ENCODE measurements around the gene POLRMT. TPM values are rescaled to one million over a fixed set of nuclear protein-coding genes. Genes with fewer than 3 reads are reported as not detected.

Gene POLRMT
- total RNA-seq, 2 experiments from 2014 or later = 50.6 to 51.0 TPM

DNA sequence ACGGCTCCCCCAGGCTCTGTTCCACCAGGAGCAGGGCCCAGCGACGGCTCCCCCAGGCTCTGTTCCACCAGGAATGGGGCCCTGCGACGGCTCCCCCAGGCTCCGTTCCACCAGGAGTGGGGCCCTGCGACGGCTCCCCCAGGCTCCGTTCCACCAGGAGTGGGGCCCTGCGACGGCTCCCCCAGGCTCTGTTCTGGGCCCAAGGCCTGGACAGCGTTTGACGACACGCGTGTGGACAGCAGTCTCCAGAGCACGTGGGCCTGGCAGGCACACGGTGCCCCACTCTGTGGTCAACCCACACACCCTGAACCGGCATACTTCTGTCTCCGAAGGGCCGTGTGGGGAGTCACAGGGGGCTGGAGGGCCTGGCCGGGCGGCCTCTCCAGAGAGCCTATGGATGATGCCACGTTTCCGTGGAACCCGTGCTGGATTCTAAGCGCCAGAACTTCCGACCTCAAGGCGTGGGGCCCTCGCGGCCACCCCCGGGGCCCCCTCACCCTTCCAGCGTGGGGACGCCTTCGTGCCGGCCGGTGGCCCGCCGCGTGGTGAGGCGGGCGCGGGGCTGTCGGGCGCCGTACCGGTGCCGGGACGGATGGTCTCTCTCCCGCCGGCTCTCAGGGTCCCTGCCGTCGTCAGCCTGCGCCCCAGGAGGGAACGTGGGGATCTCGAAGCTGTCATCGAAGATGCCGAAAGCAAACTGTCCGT lies 17.9 kb upstream of the POLRMT start:
- DNase-seq (no peak), ATAC-seq (no peak)
- Mint-ChIP-seq H3K27me3 (ENCODE audit: low read depth) (no peaks in the 10 kb centered on the region), H3K27ac (no peak overlapping the region), H3K36me3 (ENCODE audit: low read depth) (peaks cover 32% of the 10 kb centered on the region), H3K4me3 (no peak overlapping the region), H3K4me1 (ENCODE audit: low read depth) (peaks cover 7% of the 10 kb centered on the region), H3K9me3 (ENCODE audit: insufficient read depth) (no peaks in the 10 kb centered on the region)
- ChIA-PET POLR2A (no interaction called here), CTCF (no interaction called here)

DNA sequence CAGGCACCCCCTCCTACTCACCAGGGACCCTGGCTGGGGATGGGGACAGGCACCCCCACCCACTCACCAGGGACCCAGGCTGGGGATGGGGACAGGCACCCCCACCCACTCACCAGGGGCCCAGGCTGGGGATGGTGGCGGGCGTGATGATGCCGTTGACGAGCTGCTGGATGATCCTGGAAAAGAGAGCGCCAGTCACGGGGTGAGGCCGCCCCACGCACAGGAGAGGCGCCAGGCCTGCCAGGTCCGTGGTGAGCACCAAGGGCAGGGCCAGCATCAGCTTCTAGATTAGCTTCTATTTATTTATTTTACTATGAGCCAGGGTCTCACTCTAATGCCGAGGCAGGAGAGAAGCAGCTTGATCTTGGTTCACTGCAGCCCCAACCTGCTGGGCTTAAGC lies 16.8 kb upstream of the POLRMT start:
- peaks cover 26% of the 10 kb centered on the region for H3K36me3 Mint-ChIP-seq (ENCODE audit: low read depth)
- H3K27me3 Mint-ChIP-seq (ENCODE audit: low read depth) = no peaks in the 10 kb centered on the region
- H3K27ac Mint-ChIP-seq = no peak overlapping the region
- no peak overlapping the region for H3K4me3 Mint-ChIP-seq
- no peaks in the 10 kb centered on the region for H3K9me3 Mint-ChIP-seq (ENCODE audit: insufficient read depth)
- H3K4me1 Mint-ChIP-seq (ENCODE audit: low read depth) = peaks cover under 1% of the 10 kb centered on the region
- POLR2A ChIA-PET = no interaction called here
- DNase-seq (no peak), ATAC-seq (no peak)
- CTCF ChIA-PET = no interaction called here

DNA sequence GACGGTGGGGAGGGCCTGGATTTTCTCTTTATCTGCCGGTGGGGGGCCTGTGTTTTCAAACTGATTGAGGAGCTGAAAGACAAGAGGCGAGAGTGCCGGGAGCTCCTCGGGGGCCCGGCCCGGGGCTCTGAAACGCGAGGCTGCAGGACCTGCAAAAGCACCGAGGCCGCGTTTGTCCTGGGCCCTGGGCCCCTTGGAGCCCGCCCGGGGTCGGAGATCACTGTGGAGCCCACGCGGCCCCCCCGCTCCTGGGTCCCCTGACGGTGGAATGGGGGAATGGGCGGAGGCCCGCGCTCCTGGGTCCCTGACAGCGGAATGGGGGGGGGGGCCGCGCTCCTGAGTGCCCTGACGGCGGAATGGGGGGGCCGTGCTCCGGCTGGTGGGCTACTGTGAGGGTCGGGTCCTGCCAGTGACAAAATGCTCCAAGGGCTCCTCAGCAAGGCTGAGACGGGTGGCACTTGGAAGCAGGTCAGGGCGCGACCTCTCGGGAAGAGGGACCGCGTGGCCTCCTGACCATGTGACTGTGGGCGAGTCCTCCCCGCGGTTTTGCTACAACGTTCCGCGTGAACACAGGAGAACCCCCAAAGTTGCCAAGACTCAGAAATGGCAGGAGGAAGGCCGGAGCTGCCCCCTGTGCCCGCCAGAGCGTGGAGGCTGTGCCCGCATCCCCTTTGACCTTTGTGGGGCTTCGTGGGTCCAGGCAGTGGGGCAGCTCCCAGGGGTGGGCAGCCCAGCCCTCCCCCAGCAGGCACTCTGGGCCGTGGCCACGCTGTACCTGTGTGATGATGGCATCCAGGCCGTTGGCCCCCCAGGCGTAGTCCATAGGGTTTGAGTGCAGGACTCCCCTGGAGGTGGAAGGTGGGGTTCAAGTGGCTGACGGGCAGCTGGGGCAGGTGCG lies 15.8 kb upstream of the POLRMT start:
- no peak for ATAC-seq
- CTCF ChIA-PET = no interaction called here
- DNase-seq = no peak
- peaks cover 28% of the 10 kb centered on the region for H3K36me3 Mint-ChIP-seq (ENCODE audit: low read depth)
- POLR2A ChIA-PET = no interaction called here
- no peaks in the 10 kb centered on the region for H3K27me3 Mint-ChIP-seq (ENCODE audit: low read depth)
- H3K27ac Mint-ChIP-seq = no peak overlapping the region
- H3K4me1 Mint-ChIP-seq (ENCODE audit: low read depth) = no peaks in the 10 kb centered on the region
- no peaks in the 10 kb centered on the region for H3K9me3 Mint-ChIP-seq (ENCODE audit: insufficient read depth)
- no peak overlapping the region for H3K4me3 Mint-ChIP-seq

DNA sequence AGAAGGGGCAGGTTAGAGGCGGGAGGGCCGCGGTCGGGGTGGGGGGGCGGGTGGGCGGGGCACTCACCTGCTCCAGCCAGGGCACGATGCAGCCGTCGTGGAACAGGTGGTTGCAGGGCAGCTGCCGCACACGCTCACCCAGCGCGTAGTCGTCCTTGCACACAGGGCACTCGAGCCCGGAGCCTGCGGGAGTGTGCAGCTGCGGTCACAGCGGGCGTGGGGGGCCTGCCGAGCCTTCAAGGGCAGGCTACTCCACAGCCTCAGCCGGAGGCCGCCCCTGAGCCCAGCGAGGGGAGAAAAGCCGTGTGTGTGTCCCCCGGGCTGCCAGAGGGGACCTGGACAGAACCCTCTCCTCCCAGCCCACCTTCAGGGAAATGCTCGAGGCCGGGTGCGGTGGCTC lies 15.0 kb upstream of the POLRMT start:
- no peaks in the 10 kb centered on the region for H3K4me1 Mint-ChIP-seq (ENCODE audit: low read depth)
- H3K9me3 Mint-ChIP-seq (ENCODE audit: insufficient read depth) = no peaks in the 10 kb centered on the region
- DNase-seq = no peak
- ChIA-PET CTCF (no interaction called here), POLR2A (no interaction called here)
- H3K27ac Mint-ChIP-seq = no peak overlapping the region
- no peak for ATAC-seq
- no peaks in the 10 kb centered on the region for H3K27me3 Mint-ChIP-seq (ENCODE audit: low read depth)
- peaks cover 23% of the 10 kb centered on the region for H3K36me3 Mint-ChIP-seq (ENCODE audit: low read depth)
- no peak overlapping the region for H3K4me3 Mint-ChIP-seq

- H3K9me3 Mint-ChIP-seq (ENCODE audit: insufficient read depth) = no peaks in the 10 kb centered on the region
- no peaks in the 10 kb centered on the region for H3K27me3 Mint-ChIP-seq (ENCODE audit: low read depth)
- H3K36me3 Mint-ChIP-seq (ENCODE audit: low read depth) = peaks cover 23% of the 10 kb centered on the region
- POLR2A ChIA-PET = no interaction called here
- CTCF ChIA-PET = no interaction called here
- H3K27ac Mint-ChIP-seq = no peak overlapping the region
- H3K4me3 Mint-ChIP-seq = no peak overlapping the region
- H3K4me1 Mint-ChIP-seq (ENCODE audit: low read depth) = no peaks in the 10 kb centered on the region
- ATAC-seq (no peak), DNase-seq (no peak)
These were observed 14.4 kb upstream of the POLRMT start for GRCh38 chr19:647566-648284.

DNA sequence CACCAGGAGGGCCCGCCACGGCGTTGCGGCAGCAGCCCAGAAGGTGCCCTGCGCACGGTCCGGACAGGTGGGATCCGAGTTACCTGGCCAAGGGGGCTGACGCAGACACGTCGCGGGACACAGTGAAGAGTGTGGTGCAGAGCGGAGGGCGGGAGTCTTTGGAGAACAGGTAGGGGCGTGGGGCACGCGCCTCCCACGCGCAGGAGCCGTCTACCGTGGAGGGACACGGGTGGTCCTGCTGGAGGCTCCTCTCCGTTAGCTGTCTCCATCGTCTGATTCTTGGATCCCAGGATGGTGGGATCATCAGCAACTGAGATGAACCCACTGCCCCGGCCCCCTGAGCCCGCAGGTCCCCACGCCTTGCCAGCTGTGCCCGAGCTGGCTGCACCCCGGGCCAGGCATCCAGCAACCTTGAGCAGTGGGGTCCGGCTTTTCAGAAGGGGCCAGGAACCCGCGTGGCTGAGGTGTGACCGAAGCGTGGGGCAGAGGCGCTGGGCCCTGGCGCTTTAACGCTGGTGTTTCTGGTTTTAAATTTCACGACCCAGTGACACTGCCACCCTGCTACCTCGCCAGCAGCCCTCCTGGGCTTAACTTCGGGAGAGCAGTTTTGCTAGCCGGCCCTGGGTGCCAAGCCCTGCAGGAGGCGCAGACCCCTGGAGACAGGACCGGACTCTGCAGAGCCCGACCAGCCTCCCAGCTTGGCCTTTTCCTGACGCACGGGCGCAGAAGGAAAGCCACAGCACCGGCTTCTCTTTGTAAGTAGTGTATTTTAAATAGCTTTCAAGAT lies 13.6 kb upstream of the POLRMT start:
- Mint-ChIP-seq H3K36me3 (ENCODE audit: low read depth) (peaks cover 20% of the 10 kb centered on the region), H3K27ac (no peak overlapping the region), H3K27me3 (ENCODE audit: low read depth) (no peaks in the 10 kb centered on the region), H3K9me3 (ENCODE audit: insufficient read depth) (no peaks in the 10 kb centered on the region), H3K4me3 (no peak overlapping the region), H3K4me1 (ENCODE audit: low read depth) (no peaks in the 10 kb centered on the region)
- ATAC-seq = no peak
- ChIA-PET POLR2A (no interaction called here), CTCF (no interaction called here)
- DNase-seq = no peak

DNA sequence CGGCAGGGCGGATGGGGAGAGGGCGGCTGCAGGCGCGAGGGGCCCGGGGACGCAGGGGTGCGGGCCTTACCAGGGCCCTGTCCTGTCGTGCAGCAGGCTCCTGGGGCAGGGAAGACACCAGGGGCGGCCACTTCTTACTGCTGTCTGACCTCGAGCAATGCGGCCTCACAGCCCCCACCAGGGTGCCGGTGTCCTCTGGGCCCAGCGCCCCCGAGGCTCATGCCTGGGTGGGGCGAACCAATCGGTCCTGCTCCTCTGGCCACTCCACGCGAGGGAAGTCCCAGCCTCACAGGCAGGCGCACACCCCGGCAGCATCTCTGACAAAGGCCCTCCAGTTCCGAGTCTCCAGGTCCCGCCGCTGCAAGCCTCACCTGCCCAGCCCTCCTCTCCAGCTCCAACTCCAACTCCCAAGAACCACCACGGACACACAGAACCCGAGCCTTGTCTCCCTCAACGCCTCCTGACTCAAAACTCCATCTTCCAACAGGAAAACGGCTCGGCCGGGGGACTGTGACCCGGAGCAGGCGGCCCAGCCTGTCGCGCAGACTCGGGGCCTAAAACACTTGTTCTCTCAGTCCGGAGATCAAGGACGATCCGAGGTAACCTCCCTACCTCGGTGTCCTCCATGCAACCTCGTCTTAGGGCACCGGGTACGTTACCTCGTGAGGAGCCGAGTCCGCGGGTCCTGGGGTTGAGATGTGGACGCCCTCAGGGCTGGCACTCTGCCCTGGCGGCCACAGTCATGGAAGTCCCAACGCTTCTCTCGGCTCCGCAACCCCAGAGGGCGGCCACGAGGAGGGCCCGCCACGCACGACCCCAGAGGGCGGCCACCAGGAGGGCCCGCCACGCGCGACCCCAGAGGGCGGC lies 12.8 kb upstream of the POLRMT start:
- Mint-ChIP-seq H3K36me3 (ENCODE audit: low read depth) (peaks cover 18% of the 10 kb centered on the region), H3K27ac (no peak overlapping the region), H3K4me1 (ENCODE audit: low read depth) (no peaks in the 10 kb centered on the region), H3K9me3 (ENCODE audit: insufficient read depth) (no peaks in the 10 kb centered on the region), H3K4me3 (no peak overlapping the region), H3K27me3 (ENCODE audit: low read depth) (no peaks in the 10 kb centered on the region)
- ATAC-seq (no peak), DNase-seq (no peak)
- CTCF ChIA-PET = no interaction called here
- POLR2A ChIA-PET = no interaction called here

DNA sequence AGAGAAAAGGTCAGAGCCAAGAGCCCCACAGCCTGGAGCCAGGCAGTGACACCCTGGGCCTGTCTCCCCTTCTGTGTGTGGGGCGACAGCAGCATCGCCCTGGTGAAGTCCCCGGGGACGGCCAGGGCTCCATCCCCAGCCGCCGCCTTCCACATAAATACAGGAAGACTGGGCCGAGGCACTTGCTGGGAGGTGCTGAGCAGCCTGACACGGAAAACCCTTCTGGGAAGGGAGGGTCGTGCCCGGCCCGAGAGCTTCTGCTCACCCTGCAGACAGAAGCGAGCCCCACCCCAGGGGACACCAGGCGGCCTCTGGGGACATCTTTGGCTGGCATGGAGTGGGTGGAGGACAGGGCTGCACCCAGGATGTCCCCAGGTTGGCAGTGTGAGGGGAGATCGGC lies 11.5 kb upstream of the POLRMT start:
- Mint-ChIP-seq H3K36me3 (ENCODE audit: low read depth) (peaks cover 15% of the 10 kb centered on the region), H3K4me3 (no peak overlapping the region), H3K27ac (no peak overlapping the region), H3K9me3 (ENCODE audit: insufficient read depth) (no peaks in the 10 kb centered on the region), H3K27me3 (ENCODE audit: low read depth) (no peaks in the 10 kb centered on the region), H3K4me1 (ENCODE audit: low read depth) (no peaks in the 10 kb centered on the region)
- CTCF ChIA-PET = no interaction called here
- DNase-seq = no peak
- no peak for ATAC-seq
- POLR2A ChIA-PET = no interaction called here

GRCh38 chr19:644363-644762 lies 11.0 kb upstream of the POLRMT start:
- H3K4me3 Mint-ChIP-seq = no peak overlapping the region
- H3K36me3 Mint-ChIP-seq (ENCODE audit: low read depth) = peaks cover 15% of the 10 kb centered on the region
- POLR2A ChIA-PET = no interaction called here
- ATAC-seq = no peak
- H3K4me1 Mint-ChIP-seq (ENCODE audit: low read depth) = peaks cover 1% of the 10 kb centered on the region
- H3K9me3 Mint-ChIP-seq (ENCODE audit: insufficient read depth) = no peaks in the 10 kb centered on the region
- no peak overlapping the region for H3K27ac Mint-ChIP-seq
- no peaks in the 10 kb centered on the region for H3K27me3 Mint-ChIP-seq (ENCODE audit: low read depth)
- CTCF ChIA-PET = no interaction called here
- no peak for DNase-seq

- Mint-ChIP-seq H3K4me3 (no peak overlapping the region), H3K9me3 (ENCODE audit: insufficient read depth) (no peaks in the 10 kb centered on the region), H3K4me1 (ENCODE audit: low read depth) (peaks cover 5% of the 10 kb centered on the region), H3K36me3 (ENCODE audit: low read depth) (peaks cover 11% of the 10 kb centered on the region), H3K27me3 (ENCODE audit: low read depth) (no peaks in the 10 kb centered on the region), H3K27ac (no peak overlapping the region)
- ChIA-PET CTCF (no interaction called here), POLR2A (no interaction called here)
- ATAC-seq (no peak), DNase-seq (no peak)
These were observed 10.4 kb upstream of the POLRMT start for GRCh38 chr19:643736-644135.
